GM21367 (cell line): Measurements from ENCODE around the gene TRPC6.
"Not testable (repeated sequence)": the region's sequence is repeated elsewhere in the genome, so short reads cannot be mapped to it uniquely, and the experiment has no call there.

Experiments
- ATAC-seq: cut with Tn5 transposase; IDR thresholded peaks from one replicate; pipeline ENCODE4 v1.9.1; 2021; ENCODE audit not compliant: unreplicated experiment

Gene TRPC6

GRCh38 chr11:101523634-101524260 lies 60.1 kb downstream of the TRPC6 start:
- no peak for ATAC-seq

- peak; percentile 49 for ATAC-seq
Measured at GRCh38 chr11:101523193-101523592, 60.6 kb downstream of the TRPC6 start.

- no peak for ATAC-seq
Measured at GRCh38 chr11:101521821-101522220, 62.0 kb downstream of the TRPC6 start.

GRCh38 chr11:101516546-101516945 lies 67.3 kb downstream of the TRPC6 start:
- no peak for ATAC-seq

- no peak for ATAC-seq
Measured at GRCh38 chr11:101511065-101511464, 72.7 kb downstream of the TRPC6 start.

- ATAC-seq: no peak
Measured at GRCh38 chr11:101510591-101510990, 73.2 kb downstream of the TRPC6 start.

- no peak for ATAC-seq
Measured at GRCh38 chr11:101509922-101510321, 73.9 kb downstream of the TRPC6 start.

GRCh38 chr11:101508370-101508769 lies 75.4 kb downstream of the TRPC6 start:
- ATAC-seq: no peak

- no peak for ATAC-seq
Measured at GRCh38 chr11:101498891-101499290, 84.9 kb downstream of the TRPC6 start.

- ATAC-seq: no peak
Measured at GRCh38 chr11:101497291-101497690, 86.5 kb downstream of the TRPC6 start.

- ATAC-seq: no peak
Measured at GRCh38 chr11:101487775-101488174, 96.0 kb downstream of the TRPC6 start.

GRCh38 chr11:101482556-101483124 lies 101.2 kb downstream of the TRPC6 start:
- no peak for ATAC-seq

GRCh38 chr11:101478587-101479369 lies 105.0 kb downstream of the TRPC6 start:
- no peak for ATAC-seq

- ATAC-seq: no peak
Measured at GRCh38 chr11:101477926-101478325, 105.9 kb downstream of the TRPC6 start.

- no peak for ATAC-seq
Measured at GRCh38 chr11:101476191-101476590, 107.6 kb downstream of the TRPC6 start.

GRCh38 chr11:101475699-101476098 lies 108.1 kb downstream of the TRPC6 start:
- no peak for ATAC-seq

- no peak for ATAC-seq
Measured at GRCh38 chr11:101474666-101475065, 109.1 kb downstream of the TRPC6 start.

- no peak for ATAC-seq
Measured at GRCh38 chr11:101470881-101471520, 112.8 kb downstream of the TRPC6 start.

GRCh38 chr11:101470419-101470818 lies 113.4 kb downstream of the TRPC6 start:
- ATAC-seq: no peak

- ATAC-seq: no peak
Measured at GRCh38 chr11:101466352-101466751, 117.5 kb downstream of the TRPC6 start.

- ATAC-seq: not testable (repeated sequence)
Measured at GRCh38 chr11:101464388-101464787, 119.4 kb downstream of the TRPC6 start.

GRCh38 chr11:101459020-101459419 lies 124.8 kb downstream of the TRPC6 start:
- ATAC-seq: no peak
